Neural cell (in vitro differentiated cells): Measurements from ENCODE around the gene KLHL3.

Experiments used
- CTCF ChIP-seq: fragments of 450-650 bp; IDR thresholded peaks from 2 replicates; pipeline ENCODE4 v1.5.1; 2014; ENCODE audit warnings: antibody characterized with exemption, mild to moderate bottlenecking, moderate library complexity; ENCODE audit not compliant: poor library complexity, severe bottlenecking
- EZH2 ChIP-seq: fragments of 200-600, 300-800 bp; shearing (Covaris generic), sonication (generic); IDR thresholded peaks from 2 replicates; pipeline ENCODE4 v1.6.1; 2014; ENCODE audit warnings: antibody characterized with exemption, low read length, borderline replicate concordance, mild to moderate bottlenecking; ENCODE audit not compliant: insufficient read depth, poor library complexity, severe bottlenecking
- MXI1 ChIP-seq: fragments of 450-650 bp; conservative IDR thresholded peaks from 2 replicates; pipeline ENCODE4 v1.6.1; 2014; ENCODE audit warnings: antibody characterized with exemption, mild to moderate bottlenecking; ENCODE audit not compliant: poor library complexity, severe bottlenecking
- RAD21 ChIP-seq: fragments of 450-650 bp; conservative IDR thresholded peaks from 2 replicates; pipeline ENCODE4 v1.6.1; 2014; ENCODE audit warnings: antibody characterized with exemption, mild to moderate bottlenecking, moderate library complexity

GRCh38 chr5:137624786-137625349, 111.0 kb downstream of the KLHL3 start:
- TF ChIP-seq CTCF (no peak), MXI1 (no peak), EZH2 (no peak), RAD21 (no peak)
